ENCODE measurements around the gene DLG5. TPM values are rescaled to one million over a fixed set of nuclear protein-coding genes. Genes with fewer than 3 reads are reported as not detected.

The DLG5 gene
- total RNA-seq, 1 donor from 2014 or later: 31.3 TPM

DNA sequence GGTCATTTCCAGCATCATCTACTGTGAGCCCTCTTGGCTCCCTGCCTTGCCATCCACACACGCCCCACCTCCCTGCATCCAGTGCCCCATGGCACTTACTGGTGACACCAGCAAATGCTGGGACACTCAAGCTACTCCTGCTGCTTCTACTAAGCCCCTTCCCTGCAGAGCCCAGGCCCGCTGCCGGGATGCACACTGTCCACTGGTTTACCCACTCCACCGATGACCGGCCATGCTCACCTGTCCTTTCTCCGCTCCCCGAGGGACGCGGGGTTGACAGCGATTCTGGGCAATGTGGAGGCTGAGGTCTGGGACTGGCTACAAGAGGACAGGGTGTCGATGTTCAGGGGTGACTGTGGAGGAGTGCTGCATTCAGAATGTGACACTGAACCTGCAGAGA lies 110.2 kb downstream of the DLG5 start:
- no peak for DNase-seq (ENCODE audit: low spot score)
- intact Hi-C loops (cut with DNase I): no loop called here
- ATAC-seq: no peak

DNA sequence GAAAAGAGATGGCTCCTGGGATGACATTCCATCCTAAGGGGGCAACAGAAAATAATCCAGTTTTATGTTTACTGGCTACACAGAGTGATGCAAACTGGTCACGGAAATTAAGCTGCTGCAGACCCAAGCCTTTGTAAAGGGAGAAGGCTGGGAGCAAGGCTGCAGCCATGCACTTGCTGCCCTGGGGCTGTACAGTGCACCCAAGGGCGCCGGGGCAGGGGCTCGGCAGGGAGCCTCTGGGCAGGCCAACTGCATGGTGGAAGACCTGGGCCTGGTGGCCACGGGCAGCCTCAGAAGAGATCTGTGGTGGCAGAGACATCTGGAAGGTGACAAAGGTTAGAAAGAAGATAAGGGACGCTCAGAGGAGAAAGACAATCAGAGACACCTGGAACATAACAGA lies 113.8 kb downstream of the DLG5 start:
- DNase-seq (ENCODE audit: low spot score) (no peak), ATAC-seq (no peak)
- intact Hi-C loops (cut with DNase I): no loop called here

DNA sequence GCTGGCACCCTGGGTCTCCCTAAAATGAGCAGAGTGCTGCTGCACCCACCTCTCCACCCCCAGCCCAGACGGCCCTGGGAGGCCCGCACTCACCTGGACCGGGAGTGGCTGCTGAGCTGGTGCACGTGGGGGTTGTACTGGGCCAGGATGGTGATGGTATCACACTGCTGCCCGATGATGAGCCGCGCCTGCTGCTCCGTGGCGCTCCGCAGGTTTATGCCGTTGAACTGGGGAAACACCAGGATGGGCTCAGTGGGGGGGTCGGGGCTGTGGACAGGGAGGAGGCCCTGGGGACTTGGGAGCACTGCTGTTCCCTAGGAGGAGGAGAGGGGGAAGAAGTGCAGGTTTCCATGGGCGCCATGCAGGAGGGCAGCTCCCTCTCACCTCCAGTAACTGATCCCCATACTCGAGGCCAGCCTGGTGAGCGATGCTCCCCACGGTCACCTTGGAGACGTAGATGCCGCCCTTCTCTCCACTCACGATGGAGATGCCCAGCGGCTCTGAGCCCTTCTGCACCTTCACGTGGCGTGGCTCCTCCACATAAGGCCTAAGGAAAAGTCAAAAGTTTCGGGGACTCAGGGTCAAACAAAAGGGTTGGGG lies 114.6 kb downstream of the DLG5 start:
- ATAC-seq (no peak), DNase-seq (ENCODE audit: low spot score) (no peak)
- intact Hi-C loops (cut with DNase I): no loop called here

DNA sequence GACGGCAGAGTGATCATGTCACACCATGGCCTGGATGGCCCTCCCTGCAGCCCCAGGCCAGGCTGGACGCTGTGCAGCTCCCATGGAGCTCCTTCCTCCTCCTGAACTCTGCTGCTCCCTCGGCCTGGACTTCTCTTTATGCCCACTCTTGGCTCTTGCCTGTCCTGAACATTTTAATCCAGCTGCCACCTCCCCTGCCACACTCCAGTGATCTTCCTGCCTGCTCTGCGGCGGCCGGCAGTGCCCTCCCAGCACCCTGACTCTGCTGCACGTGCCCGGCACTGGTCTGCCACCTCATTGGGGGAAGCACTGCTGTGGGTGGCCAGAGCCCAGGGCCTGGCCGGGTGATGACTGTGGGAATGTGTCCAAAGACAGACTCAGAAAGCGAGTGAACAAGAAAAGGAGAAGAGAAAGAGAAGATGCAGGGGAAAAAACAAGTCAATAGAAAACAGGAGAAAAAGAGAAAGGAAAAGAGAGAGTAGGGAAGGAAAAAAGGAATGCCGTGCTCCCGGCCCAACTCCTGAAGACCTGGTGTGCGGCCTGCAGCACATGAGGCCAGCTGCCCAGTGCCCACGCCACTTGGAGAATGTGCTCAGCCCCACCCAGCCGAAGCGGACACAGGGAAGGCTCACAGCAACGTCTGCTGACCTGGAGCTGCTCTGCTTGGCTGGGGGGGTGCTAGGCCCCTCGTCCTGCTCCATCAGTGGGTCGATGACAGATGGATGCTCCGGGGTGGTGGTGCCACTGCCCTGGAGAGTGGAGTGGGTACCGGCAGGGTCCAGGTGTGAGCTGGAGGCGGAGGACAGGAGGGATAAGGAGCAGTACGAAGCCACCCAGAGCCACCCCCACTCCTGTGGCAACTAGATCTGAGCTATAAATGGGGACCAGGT lies 115.9 kb downstream of the DLG5 start:
- intact Hi-C loops (cut with DNase I): no loop called here
- DNase-seq (ENCODE audit: low spot score) (no peak), ATAC-seq (peak; percentile 27)

DNA sequence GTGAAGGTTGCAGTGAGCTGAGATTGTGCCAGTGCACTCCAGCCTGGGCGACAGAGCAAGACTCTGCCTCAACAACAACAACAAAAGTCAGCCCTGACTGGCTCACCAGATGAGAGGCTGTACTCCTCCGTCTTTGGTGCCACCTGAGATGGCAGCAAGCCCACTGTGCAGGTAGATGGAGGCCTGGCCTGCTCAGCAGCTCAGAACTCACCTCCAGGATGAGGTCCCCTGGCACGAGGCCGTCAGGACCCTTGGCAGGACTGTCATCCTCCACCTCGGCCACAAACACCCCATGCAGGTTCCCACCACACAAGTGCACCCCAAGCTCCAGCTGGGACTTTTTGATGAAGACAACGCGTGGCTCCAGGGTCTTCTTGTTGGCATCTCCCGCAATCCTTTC lies 117.2 kb downstream of the DLG5 start:
- DNase-seq (ENCODE audit: low spot score) (no peak), ATAC-seq (no peak)
- intact Hi-C loops (cut with DNase I): no loop called here

DNA sequence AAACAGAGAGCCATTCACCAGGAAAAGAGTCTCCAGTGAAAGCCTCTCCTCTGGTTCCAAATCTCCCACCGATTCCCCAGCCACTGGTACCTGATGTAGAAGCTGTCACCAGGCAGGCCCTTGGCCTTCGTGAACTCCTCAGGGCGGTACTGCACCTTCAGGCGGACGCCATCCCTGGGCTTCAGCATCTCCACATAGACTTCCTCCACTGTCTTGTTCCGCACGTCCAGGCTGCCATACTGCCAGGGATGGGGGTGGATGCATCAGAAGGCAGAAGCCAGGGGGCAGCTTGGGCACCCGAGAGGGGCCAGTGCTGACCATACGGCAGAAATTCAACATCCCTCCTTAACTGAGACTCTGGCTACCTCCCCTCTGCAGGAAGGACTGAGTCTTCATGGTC lies 118.8 kb downstream of the DLG5 start:
- intact Hi-C loops (cut with DNase I): no loop called here
- no peak for ATAC-seq
- no peak for DNase-seq (ENCODE audit: low spot score)

GRCh38 chr10:77806511-77807157 lies 119.9 kb downstream of the DLG5 start:
- ATAC-seq: no peak
- intact Hi-C loops (cut with DNase I): no loop called here
- no peak for DNase-seq (ENCODE audit: low spot score)

DNA sequence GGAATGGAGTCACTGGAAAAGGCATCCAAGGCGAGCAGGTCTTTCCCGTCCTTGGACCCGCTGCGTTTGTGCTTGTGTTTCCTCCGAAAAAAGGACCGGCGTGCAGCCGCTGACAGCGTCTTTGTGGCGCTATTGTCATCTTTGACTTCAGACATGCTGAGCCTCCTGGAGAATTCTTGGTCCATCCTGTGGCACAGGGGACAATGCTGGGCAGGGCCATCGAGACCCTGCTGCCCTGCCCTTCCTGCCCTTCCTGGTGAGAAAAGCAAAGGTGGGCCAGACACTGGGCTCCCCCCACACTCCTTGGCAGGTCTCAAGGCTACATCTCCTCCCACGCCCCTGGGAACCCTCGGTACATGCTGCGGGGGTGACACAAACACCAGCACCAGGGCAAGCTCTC lies 120.9 kb downstream of the DLG5 start:
- ATAC-seq: no peak
- DNase-seq (ENCODE audit: low spot score): no peak
- intact Hi-C loops (cut with DNase I): no loop called here

GRCh38 chr10:77804371-77804770 lies 122.2 kb downstream of the DLG5 start:
- DNase-seq (ENCODE audit: low spot score) (no peak), ATAC-seq (no peak)
- intact Hi-C loops (cut with DNase I): no loop called here

DNA sequence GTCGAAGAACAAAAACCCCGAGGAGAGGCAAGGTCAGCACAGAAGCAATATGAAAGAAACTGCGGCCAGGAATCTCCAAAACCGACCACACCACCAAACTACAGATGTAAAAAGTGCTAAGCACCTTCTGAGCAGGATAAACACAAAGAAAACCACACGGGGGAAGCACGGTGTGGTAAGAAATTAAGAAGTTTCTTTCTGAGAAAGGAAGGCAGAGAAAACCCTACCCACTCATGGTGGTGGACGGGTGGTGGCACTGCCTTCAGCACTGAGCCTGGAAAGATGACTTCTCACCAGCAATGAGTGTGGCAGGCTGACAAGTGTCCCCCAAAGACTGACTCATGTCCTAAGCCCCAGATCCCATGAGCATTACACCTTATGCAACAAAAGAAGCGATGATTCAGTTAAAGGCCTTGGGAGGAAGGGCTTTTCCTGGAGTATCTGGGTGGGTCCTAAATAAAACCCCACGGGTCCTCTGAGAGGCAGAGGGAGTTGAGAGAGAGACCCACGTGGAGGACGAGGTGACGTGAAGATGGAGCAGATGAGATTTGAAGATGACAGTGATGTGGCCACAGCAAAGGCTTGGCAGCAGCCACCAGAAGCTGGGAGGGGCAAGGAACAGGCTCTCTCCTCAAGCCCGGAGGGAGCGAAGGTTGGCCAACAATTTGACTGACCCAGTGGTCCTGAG lies 124.9 kb downstream of the DLG5 start:
- DNase-seq (ENCODE audit: low spot score) (no peak), ATAC-seq (no peak)
- intact Hi-C loops (cut with DNase I): no loop called here

GRCh38 chr10:77800738-77801266 lies 125.8 kb downstream of the DLG5 start:
- no peak for ATAC-seq
- no peak for DNase-seq (ENCODE audit: low spot score)
- intact Hi-C loops (cut with DNase I): no loop called here

DNA sequence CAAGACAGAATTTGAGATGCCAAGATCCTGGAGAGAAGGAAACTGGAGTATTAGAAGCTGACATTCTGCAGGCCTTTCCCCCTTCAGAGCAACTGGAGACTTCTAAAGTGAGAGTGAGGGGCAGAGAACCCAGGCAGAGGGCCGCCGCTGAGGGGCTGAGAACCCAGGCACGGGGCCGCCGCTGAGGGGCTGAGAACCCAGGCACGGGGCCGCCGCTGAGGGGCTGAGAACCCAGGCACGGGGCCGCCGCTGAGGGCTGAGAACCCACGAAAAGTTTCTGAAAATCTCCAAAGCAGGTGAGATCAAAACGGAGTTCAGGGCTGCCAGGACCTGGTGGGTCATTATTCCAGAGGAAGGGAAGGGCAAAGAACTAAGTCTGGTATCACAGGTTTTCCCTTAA lies 126.2 kb downstream of the DLG5 start:
- ATAC-seq (no peak), DNase-seq (ENCODE audit: low spot score) (no peak)
- intact Hi-C loops (cut with DNase I): no loop called here

GRCh38 chr10:77799352-77799751 lies 127.2 kb downstream of the DLG5 start:
- DNase-seq (ENCODE audit: low spot score) (no peak), ATAC-seq (no peak)
- intact Hi-C loops (cut with DNase I): no loop called here

GRCh38 chr10:77798940-77799339 lies 127.6 kb downstream of the DLG5 start:
- ATAC-seq (no peak), DNase-seq (ENCODE audit: low spot score) (no peak)
- intact Hi-C loops (cut with DNase I): no loop called here

- intact Hi-C loops (cut with DNase I): no loop called here
- no peak for DNase-seq (ENCODE audit: low spot score)
Measured at GRCh38 chr10:77796311-77796915, 130.1 kb downstream of the DLG5 start.

DNA sequence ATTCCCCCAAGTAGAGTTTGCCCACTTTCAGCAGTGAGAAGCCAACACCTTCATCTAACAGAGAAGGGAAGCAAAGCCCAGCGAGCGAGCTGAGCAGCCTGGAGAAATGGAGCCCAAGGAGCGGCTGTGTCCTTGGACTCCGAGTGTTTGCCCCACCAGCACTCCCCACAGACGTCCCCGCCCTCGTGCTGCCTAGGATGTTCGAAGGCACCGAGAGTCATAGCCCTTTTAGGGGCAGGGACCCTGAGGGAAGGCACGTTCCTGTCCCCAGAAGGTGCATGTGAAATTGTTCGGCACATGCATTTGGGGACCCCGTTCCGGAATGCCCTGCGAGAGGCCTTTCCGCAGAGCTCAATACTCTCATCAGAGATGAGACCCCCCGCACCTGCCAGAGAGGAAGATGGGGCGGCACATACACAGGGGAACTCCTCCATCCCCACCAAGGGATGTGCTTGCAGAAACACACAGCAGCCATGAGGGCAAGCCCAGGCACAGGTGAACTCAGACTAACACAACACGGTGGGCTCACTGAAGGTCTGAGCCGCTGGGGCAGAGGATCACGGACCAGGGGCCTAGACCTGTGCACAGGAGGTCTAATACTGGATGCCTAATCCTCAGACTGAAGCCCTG lies 131.0 kb downstream of the DLG5 start:
- intact Hi-C loops (cut with DNase I): no loop called here
- ATAC-seq (no peak), DNase-seq (ENCODE audit: low spot score) (no peak)

More at GRCh38 chr10:77796311-77796915, 130.1 kb downstream of the DLG5 start:
- ATAC-seq: no peak

DNA sequence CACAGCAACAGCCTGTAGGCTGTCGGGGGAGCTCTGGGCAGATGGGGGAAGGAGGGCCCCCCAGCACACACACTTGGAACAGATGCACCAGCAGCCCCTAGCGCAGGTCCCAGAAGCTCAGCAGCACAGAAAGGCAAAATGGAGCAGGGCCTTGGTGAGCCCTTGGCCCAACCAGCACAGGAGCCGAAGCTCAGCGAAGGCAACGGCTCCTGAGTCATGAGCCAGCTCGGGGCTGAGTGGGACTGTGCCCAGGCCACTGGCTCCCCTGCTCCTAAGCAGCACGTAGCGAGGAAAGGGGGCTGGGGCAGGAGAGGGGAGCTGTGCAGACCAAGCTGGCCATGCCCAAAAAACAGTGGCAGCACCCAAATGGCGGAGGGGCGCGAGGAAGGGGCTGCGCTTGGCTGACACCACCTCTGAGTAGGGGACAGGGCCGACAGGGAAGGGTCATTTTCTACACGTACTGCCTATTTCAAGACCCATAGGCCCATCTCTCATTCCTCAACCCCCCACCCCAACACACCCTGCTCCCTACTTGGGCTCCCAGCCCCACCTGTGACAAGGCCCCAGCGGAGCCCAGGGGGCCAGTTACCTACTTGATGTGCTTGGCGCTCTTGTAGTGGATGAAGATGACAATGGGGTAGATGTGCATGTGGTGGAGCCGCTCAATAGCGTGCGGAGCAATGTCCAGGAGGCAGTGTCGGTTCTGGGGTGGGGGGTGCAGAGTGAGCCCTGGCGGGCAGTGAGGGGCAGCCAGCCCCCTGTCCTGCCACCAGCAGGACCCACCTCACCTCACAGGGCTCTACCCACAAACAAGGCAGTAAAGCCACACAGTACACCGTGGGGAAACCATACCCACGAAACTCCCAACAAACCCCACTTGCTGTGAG lies 132.1 kb downstream of the DLG5 start:
- DNase-seq (ENCODE audit: low spot score) (no peak), ATAC-seq (no peak)
- intact Hi-C loops (cut with DNase I): no loop called here

DNA sequence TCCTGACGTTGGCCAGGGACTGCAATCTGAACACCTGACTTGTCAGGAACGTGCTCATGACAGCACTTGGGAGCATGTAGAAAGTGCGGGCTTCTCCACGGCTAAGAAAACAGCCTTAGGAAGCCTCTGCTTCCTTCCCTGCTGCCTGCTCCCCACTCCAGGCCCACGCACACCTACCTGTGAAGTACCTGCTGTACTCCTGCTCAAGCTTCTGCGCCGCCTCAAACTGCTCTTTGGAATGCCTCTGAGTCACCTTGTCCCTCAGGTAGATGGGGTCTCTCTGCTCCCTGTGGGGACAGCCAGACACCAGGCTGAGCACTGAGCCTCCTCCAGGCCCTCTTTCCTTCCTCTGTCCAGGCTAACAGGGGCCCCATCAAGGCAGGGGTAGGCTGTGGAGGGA lies 132.7 kb downstream of the DLG5 start:
- ATAC-seq: no peak
- DNase-seq (ENCODE audit: low spot score): no peak
- intact Hi-C loops (cut with DNase I): no loop called here
